ENCODE results near the gene BRCC3. TPM values are rescaled to one million over a fixed set of nuclear protein-coding genes. Genes with fewer than 3 reads are reported as not detected.

Gene BRCC3
- polyA plus RNA-seq, result 53.7 and 65.1 TPM in 2 replicates

DNA sequence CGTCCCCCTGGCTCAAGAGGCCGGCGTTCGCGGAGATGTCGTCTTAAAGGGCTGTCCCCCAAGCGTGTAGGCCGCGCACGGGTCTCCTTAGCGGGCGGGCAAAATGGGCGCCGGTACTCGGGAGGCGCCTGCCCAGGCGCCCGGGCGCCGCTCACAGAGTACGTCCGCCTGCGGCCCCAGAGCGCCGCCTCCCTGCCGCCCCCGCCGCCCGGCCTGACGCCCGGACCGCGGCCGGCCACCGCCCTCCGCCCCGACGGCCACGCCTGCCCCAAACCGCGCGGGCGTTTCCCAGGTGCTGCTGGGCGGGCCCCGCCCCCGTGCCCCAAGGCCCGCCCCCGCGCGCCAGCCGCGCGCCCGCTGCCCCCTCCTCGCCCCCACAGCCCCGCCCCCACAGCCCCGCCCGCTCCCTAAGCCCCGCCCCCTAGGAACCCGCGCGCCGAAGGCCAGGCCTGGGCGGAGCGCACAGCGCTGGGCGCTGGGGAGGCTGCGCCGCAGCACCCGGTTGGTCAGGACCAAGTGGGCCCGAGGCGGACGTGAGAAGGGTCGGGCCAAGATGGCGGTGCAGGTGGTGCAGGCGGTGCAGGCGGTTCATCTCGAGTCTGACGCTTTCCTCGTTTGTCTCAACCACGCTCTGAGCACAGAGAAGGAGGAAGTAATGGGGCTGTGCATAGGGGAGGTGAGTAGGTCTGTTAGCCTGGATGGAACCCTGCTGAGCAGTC is at the start of gene BRCC3, which contains the start of the genes CMC4 and MTCP1:
BRCC3 (plus strand) TSS at position 534 of the 719 bp plus-strand sequence; CDS start at position 554, 20 bp downstream.
CMC4 (minus strand) TSS at position 162 of the 719 bp plus-strand sequence. CDS start 7,113 bp downstream, outside the sequence.
MTCP1 (minus strand) TSS at position 162 of the 719 bp plus-strand sequence. CDS start 5,126 bp downstream, outside the sequence.

DNA sequence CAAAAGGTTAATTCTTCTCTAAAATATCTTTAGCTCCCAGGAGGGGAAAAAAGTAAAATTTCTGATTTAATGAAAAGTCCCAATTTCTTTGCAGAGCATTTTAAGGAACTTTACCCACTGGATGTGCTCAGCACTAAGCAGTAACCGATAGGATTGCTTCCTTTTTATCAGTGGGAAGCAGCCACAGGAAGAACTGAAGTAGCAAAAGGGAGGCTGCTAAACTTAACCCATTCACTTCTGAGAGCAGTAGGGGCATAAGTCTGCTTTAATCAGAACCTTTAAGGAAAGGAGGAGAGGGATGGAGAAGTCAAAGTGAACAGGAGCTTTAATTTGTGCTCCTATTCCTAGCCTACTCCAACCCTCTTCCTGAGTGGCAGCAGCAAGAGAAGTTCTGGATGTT is 48.7 kb upstream of the BRCC3 start, which contains the start of gene F8:
F8 (minus strand) TSS at position 139 of the 400 bp plus-strand sequence. CDS start 171 bp downstream, outside the sequence.

DNA sequence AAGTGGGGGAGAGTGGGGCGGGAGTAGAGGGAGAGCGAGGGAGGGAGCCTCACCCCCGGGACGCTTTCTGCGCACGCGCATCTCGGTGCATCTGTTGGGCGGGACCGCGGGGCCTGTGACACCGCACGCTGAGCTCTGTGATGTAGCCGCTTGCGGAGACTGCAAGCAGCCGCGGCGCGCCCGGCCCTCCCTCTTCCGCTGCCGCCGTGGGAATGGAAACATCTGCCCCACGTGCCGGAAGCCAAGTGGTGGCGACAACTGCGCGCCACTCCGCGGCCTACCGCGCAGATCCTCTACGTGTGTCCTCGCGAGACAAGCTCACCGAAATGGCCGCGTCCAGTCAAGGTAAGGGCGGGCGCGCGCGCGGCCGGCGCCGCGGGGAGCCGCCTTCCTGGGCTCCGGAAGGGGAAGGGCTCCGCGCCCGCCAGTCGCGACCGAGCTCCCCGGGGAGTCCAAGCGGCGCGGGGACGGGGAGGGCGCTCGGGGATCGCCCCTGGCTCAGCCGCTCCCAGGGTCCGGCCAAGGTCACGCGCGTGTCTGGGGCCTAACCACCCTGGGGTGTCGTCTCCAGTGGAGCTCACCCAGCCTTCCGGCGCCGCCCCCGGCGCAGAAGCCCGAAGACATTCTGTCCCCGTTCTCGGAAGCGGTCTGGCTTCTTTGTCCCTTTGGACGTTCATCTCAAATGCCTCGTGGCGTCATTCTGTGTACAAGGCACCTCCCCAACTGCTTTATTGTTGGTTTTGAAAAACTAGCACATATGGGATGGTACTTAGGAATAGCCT is 44.4 kb upstream of the BRCC3 start, which contains the start of gene FUNDC2:
FUNDC2 (plus strand) TSS at position 118 of the 782 bp plus-strand sequence; CDS start at position 213, 95 bp downstream.

Other genes with a start within 250 kb of the BRCC3 start
- not detected in 2 replicates for gene SMIM9, start 236.8 kb upstream of the BRCC3 start, polyA plus RNA-seq
- 8.1 TPM in 1 of 2 replicates, not detected in the other for gene F8A1, start 185.2 kb upstream of the BRCC3 start, polyA plus RNA-seq
- 5.9 TPM in 2 replicates for gene F8, start 48.8 kb upstream of the BRCC3 start, polyA plus RNA-seq
- gene FUNDC2, start 44.7 kb upstream of the BRCC3 start, polyA plus RNA-seq, result 123 and 201 TPM in 2 replicates
- gene CMC4, start 372 bp upstream of the BRCC3 start, polyA plus RNA-seq, result 2.2 and 2.5 TPM in 2 replicates
- 14.8 and 44.3 TPM in 2 replicates for gene MTCP1, start 372 bp upstream of the BRCC3 start, polyA plus RNA-seq
- 136 and 154 TPM in 2 replicates for gene VBP1, start 145.0 kb downstream of the BRCC3 start, polyA plus RNA-seq
- gene RAB39B, start 193.0 kb downstream of the BRCC3 start, polyA plus RNA-seq, result 19.7 and 22.1 TPM in 2 replicates

All from Purkinje cell (primary cell).